Measurements from ENCODE around the gene SLC6A4. TPM values are rescaled to one million over a fixed set of nuclear protein-coding genes. Genes with fewer than 3 reads are reported as not detected.
A peak's percentile ranks its signal among the peaks of the same experiment; 100 is the strongest.

The SLC6A4 gene
- total RNA-seq, 1 experiment from 2014 or later = 20.6 TPM

GRCh38 chr17:30271102-30271501 is 35.6 kb upstream of the SLC6A4 start:
- intact Hi-C loops (cut with micrococcal nuclease; ENCODE audit: unreplicated experiment) = loop anchor here (10.0 kb wide), 1 partner anchor 76 kb away; no protein-coding TSS in a partner anchor
- no TSS peak for BruUV-seq (replicated peaks)
- Mint-ChIP-seq H3K9me3 (ENCODE audit: unreplicated experiment) (no peaks in the 10 kb centered on the region), H3K4me1 (ENCODE audit: low read depth, unreplicated experiment) (no peaks in the 10 kb centered on the region), H3K36me3 (ENCODE audit: insufficient read depth, unreplicated experiment) (peaks cover 82% of the 10 kb centered on the region), H3K4me3 (ENCODE audit: unreplicated experiment) (no peak overlapping the region), H3K27ac (ENCODE audit: unreplicated experiment) (no peak overlapping the region), H3K27me3 (ENCODE audit: insufficient read depth, unreplicated experiment) (no peaks in the 10 kb centered on the region)
- Histone ChIP-seq H3K4me1 (no peaks in the 10 kb centered on the region), H3K9me3 (no peaks in the 10 kb centered on the region), H3K36me3 (ENCODE audit: control insufficient read depth, insufficient read depth, low read length) (no peaks in the 10 kb centered on the region; the same call in 1 of the 2 replicates), H3K4me3 (ENCODE audit: low read depth, low read length) (no peak overlapping the region), H3K27me3 (replicated peaks; ENCODE audit: control insufficient read depth, insufficient read depth, low read length) (no peaks in the 10 kb centered on the region)
- CTCF ChIA-PET = no interaction called here
- POLR2A ChIA-PET = no interaction called here
- TF ChIP-seq CTCF (IDR thresholded peaks at IDR 0.05; ENCODE audit: insufficient read depth in 1 of 2, low read depth in 1 of 2, low read length in 1 of 2, severe bottlenecking in 1 of 2, unreplicated experiment in 1 of 2) = no peak
- no peak for DNase-seq

- H3K36me3 Mint-ChIP-seq (ENCODE audit: insufficient read depth, unreplicated experiment) = peaks cover 57% of the 10 kb centered on the region
- peaks cover 20% of the 10 kb centered on the region for H3K4me1 Mint-ChIP-seq (ENCODE audit: low read depth, unreplicated experiment)
- H3K27ac Mint-ChIP-seq (ENCODE audit: unreplicated experiment) = no peak overlapping the region
- BruUV-seq (replicated peaks) = no TSS peak
- Histone ChIP-seq H3K36me3 (ENCODE audit: control insufficient read depth, insufficient read depth, low read length) (no peaks in the 10 kb centered on the region; the same call in 1 of the 2 replicates), H3K4me3 (ENCODE audit: low read depth, low read length) (no peak overlapping the region), H3K27me3 (replicated peaks; ENCODE audit: control insufficient read depth, insufficient read depth, low read length) (no peaks in the 10 kb centered on the region), H3K4me1 (peaks cover 32% of the 10 kb centered on the region), H3K9me3 (no peaks in the 10 kb centered on the region)
- ChIA-PET POLR2A (no interaction called here), CTCF (no interaction called here)
- no peaks in the 10 kb centered on the region for H3K9me3 Mint-ChIP-seq (ENCODE audit: unreplicated experiment)
- DNase-seq = no peak
- no peak for TF ChIP-seq CTCF (IDR thresholded peaks at IDR 0.05; ENCODE audit: insufficient read depth in 1 of 2, low read depth in 1 of 2, low read length in 1 of 2, severe bottlenecking in 1 of 2, unreplicated experiment in 1 of 2)
- no peaks in the 10 kb centered on the region for H3K27me3 Mint-ChIP-seq (ENCODE audit: insufficient read depth, unreplicated experiment)
- no peak overlapping the region for H3K4me3 Mint-ChIP-seq (ENCODE audit: unreplicated experiment)
- intact Hi-C loops (cut with micrococcal nuclease; ENCODE audit: unreplicated experiment) = no loop called here
Observed at GRCh38 chr17:30267625-30268024, 32.1 kb upstream of the SLC6A4 start.

- ChIA-PET POLR2A (no interaction called here), CTCF (interaction anchor here (1.1 to 1.3 kb wide), 2 partner anchors 39 to 72 kb away, joined by 3 read pairs; no protein-coding TSS in a partner anchor)
- intact Hi-C loops (cut with micrococcal nuclease; ENCODE audit: unreplicated experiment) = loop anchor here (1.0 to 2.0 kb wide), 3 partner anchors 14 to 37 kb away; partner anchors contain the start of gene BLMH
- H3K4me1 Mint-ChIP-seq (ENCODE audit: low read depth, unreplicated experiment) = peaks cover 21% of the 10 kb centered on the region
- H3K4me3 Mint-ChIP-seq (ENCODE audit: unreplicated experiment) = peak overlapping the region; percentile 47
- Histone ChIP-seq H3K9me3 (no peaks in the 10 kb centered on the region), H3K27me3 (replicated peaks; ENCODE audit: control insufficient read depth, insufficient read depth, low read length) (no peaks in the 10 kb centered on the region), H3K4me3 (ENCODE audit: low read depth, low read length) (no peak overlapping the region), H3K36me3 (ENCODE audit: control insufficient read depth, insufficient read depth, low read length) (peaks cover 1% of the 10 kb centered on the region; the same call in 1 of the 2 replicates), H3K4me1 (peaks cover 32% of the 10 kb centered on the region)
- peak overlapping the region; percentile 73 for H3K27ac Mint-ChIP-seq (ENCODE audit: unreplicated experiment)
- no peaks in the 10 kb centered on the region for H3K27me3 Mint-ChIP-seq (ENCODE audit: insufficient read depth, unreplicated experiment)
- peaks cover 33% of the 10 kb centered on the region for H3K36me3 Mint-ChIP-seq (ENCODE audit: insufficient read depth, unreplicated experiment)
- no TSS peak for BruUV-seq (replicated peaks)
- no peak for TF ChIP-seq CTCF (IDR thresholded peaks at IDR 0.05; ENCODE audit: insufficient read depth in 1 of 2, low read depth in 1 of 2, low read length in 1 of 2, severe bottlenecking in 1 of 2, unreplicated experiment in 1 of 2)
- H3K9me3 Mint-ChIP-seq (ENCODE audit: unreplicated experiment) = no peaks in the 10 kb centered on the region
- DNase-seq = peak; percentile 63 to 67
Observed at GRCh38 chr17:30263552-30264333, 28.2 kb upstream of the SLC6A4 start.
